Stimulated activated CD8-positive, alpha-beta memory T cell treated with anti-CD3 and anti-CD28 coated beads, Interleukin-12 subunit alpha, Interleukin-12 subunit beta, amount 100 ng/mL, for 4 hours (primary cell): ENCODE measurements around the gene DYNLT4.
"Not testable (repeated sequence)": the region's sequence is repeated elsewhere in the genome, so short reads cannot be mapped to it uniquely, and the experiment has no call there.

ENCODE experiments used
- DNase-seq: peaks from one replicate; pipeline ENCODE4 v3.0.0-alpha.2; 2020; ENCODE audit warnings: low read depth

Gene DYNLT4

DNA sequence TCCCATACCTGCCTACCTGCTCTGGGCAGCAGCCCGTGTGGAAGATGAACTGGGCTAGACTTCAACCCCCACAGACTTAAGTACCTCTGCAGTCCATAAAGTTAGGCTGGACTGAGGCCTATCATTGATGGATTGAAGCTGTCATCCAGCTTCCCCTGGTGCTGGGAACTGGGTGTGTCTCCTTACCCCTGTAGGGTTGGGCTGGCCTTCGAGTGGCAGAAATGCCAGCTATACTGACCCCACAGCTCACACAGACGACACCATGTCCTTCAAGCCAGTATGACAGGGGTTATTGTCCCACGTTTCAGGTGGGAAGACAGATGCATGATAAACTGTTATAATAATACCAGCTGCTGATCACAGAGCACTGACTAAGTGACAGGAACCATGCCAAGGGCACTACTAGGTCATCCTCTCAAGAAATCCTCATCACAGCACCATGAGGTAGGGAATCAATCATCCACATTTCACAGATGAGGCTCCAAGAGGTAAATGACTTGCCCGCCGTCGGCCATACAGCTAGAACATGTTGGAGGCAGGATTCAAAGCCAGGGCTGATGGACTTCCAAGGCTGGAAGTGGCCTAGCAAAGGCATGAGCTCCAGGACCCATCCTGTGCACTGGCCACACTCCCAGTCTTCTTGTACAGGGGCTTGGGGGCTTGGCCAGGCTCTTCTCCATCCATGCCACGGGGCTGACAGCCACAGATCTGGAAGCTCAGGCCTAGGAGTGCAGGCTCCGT is 18.9 kb downstream of the DYNLT4 start, which contains the start of gene BEST4:
Gene BEST4 (minus strand): TSS at position 51 of the 741 bp plus-strand sequence. CDS start 465 bp downstream, outside the sequence.
- no peak for DNase-seq

DNA sequence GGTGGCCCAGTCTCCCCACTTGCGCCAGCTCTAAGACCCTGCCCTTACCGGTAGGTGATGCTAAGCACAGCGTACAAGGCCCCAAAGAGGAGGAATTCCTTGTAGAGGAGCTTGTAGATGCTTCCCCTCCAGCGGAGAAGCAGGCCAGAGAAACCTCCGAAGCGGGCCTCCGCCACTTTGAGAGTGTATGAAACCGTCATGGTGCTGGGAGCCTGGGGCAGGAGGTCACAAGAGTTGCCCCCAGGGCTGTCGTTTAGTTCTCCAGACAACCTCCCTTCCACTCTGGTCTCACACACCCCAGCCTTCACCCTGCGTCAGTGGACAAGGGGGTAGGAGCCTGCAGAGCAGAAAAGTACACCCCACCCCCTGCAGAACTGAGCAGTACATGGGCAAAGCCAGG is 19.6 kb downstream of the DYNLT4 start:
- no peak for DNase-seq

DNA sequence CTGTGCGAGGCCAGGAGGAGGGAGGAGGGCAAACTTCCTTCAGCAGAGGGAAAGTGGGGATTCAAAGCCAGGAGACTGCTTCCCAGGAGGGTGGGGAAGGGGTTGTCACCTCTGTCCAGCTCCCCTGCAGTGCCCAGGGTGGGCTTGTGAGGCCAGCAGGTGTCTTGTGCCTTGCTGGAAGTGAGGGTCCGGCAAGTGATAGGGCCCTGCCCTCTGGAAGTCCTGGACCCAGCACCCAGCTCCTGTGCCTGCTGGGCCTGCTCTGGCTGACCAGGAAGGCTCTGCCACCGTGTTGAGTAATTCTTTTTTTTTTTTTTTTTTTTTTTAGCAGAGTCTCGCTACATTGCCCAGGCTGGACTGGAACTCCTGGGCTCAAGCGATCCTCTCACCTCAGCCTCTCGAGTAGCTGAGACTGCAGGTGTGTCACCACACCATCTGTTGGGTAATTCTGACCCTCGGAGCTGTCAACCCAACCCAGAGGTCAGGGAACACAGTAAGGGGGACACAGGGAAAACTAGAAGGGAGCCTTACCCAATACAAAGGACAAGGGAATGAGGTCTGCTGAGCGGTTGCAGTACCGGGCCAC is 20.2 kb downstream of the DYNLT4 start:
- no peak for DNase-seq

- DNase-seq, result peak; percentile 66
Measured at GRCh38 chr1:44786138-44786840, 20.9 kb downstream of the DYNLT4 start.

GRCh38 chr1:44785501-44786137 is 21.5 kb downstream of the DYNLT4 start:
- DNase-seq, result no peak

DNA sequence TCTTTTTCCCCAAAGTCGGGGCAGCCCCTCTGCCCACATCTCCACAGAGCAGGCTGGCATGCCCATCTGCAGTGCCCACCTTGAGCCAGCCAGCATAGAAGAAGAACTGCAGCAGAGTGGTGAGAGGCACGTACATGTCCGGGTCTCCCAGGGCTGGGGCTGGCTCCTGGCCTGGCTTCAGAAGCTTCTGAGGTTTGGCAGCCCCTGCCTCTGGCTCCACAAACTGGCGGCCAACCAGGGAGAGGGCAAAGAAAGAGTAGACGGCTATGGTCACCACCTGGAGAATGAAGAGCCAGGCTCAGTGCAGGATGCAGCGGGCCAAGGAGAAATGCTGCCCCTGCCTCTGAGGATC is 22.1 kb downstream of the DYNLT4 start:
- no peak for DNase-seq

DNA sequence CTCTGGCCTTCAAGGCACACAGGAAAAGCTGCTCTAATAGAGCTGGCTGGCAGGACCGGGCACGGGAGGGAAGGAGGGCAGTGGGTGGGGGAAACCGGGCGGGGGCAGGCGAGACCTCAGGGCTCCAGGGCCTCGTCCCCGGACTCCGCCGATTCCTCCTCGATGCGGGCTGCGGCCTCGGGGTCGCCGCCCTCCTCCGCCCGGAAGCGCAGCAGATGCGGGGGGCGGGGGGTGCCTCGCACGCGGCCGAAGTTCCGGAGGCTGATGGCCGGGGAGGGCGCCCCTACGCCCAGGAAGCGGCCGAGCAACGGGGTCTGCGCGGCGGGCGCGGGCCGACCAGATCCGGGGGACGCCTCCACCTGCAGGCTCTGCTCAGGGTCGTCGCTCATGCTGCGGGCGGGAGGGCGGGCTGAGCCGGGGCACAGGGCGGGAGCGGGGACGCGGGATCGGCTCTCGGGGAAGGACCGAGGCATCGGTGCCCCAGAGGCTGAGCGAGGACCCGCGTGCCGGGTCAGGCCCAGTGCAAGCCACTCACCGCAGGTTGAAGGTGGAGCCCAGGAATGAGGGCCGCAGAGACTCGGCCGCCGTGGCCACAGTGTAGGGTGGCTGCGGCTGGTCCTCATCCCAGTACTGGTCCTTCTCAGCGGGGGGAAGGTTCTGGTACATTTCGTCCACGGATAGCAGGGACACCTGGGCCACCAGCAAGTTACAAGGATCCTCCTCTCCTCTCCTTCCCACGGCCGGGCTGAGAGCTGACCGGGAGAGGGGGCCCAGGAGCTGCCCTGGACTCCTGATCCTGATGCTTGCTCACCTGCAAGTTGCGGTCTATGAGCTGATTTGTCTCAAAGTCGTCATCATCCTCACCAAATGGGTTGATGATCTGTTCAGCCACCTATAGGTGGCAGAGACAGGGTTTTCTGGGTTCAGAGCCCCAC is 22.8 kb downstream of the DYNLT4 start:
- DNase-seq, result no peak

DNA sequence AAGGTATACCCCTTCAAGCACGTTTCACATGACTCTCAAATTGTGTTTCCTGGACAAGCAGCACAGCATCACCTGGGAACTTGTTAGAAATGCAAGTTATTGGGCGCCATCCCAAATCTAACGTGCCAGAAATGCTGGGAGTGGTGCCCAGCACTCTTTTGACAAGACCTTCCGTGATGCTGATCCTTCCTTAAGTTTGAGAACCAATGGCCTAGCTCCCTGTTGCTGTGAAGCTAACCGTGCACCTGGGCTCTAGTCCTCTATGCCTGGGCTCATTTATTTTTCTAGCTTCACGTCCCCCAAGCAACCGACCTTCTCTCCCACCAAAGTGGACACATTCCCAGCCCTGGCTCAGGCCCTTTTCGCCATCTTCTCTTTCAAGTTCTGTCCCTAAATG is 23.5 kb downstream of the DYNLT4 start:
- DNase-seq, result no peak

- no peak for DNase-seq
Measured at GRCh38 chr1:44780583-44781121, 26.5 kb downstream of the DYNLT4 start.

DNA sequence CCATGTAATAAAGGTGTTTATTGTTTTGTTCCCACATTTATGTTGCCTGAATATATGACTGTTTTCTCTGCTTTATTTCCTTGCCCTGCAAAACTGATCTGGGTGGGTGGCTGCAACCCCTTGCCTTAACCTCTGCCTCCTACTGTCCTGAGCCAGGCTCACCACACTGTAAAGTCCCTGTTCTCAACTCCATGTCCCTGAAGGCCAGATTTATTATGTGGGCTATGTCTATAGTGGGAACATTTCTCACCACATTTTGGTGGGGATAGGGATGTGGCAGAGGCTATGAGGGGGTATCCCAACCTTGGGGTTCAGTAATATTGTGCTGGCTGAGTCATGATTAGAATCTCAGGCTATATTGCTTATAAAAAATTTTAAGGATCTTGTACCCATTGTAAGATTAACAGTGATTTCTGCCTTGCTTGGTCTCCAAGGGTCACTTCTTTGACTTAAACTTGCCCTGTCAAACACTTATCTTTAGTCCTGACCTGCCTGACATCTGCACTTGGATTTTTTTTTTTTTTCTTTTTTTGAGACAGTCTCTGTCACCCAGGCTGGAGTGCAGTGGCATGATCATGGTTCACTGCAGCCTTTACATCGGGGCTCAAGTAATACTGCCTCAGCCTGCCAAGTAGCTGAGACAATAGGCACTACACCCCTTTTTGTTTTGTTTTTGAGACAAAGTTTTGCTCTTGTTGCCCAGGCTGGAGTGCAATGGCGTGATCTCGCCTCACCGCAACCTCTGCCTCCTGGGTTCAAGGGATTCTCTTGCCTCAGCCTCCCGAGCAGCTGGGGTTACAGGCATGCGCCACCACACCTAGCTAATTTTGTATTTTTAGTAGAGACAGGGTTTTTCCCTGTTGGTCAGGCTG is 28.2 kb downstream of the DYNLT4 start:
- no peak for DNase-seq

DNA sequence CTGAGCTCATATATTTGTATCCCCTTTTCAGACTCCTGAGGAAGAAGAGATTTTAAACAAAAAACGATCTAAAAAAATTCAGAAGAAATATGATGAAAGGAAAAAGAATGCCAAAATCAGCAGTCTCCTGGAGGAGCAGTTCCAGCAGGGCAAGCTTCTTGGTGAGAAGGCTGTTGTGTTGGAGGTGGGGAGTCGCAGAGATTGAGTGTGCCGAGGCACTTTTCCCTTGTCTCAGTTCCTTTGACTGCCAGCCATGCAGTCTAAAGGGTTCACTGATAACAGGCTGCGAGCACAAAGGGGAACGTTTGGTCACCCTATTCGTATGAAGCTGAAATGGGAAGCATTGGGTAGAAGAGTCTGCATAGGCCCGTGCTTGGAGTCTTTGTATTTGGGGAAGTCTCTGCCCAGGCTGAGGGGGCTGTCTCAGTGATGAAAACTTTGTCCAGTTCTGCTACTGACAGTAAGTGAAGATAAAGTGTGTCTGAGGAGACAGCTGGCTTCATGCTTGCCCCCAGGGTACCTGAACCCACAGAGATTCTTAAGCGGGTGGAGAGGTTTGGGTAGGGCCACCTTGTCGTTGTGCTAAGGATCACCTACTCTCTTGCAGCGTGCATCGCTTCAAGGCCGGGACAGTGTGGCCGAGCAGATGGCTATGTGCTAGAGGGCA is 29.0 kb downstream of the DYNLT4 start:
- DNase-seq, result no peak

- DNase-seq, result no peak
Measured at GRCh38 chr1:44777547-44777946, 29.6 kb downstream of the DYNLT4 start.

DNA sequence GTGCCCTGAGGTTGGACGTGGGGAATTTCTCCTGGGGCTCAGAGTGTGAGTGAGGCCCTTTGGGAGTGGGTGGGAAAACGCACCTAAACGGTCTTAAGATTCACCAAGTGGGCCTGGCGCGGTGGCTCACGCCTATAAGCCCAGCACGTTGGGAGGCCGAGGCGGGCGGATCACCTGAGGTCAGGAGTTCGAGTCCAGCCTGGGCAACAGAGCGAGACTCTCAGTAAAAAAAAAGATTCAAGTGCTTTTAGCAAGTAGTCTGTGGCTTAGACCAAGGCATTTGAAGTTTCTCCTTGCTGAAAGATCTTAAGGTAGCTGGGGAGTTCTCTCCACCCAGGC is 30.5 kb downstream of the DYNLT4 start:
- no peak for DNase-seq

- DNase-seq, result peak; percentile 49
Measured at GRCh38 chr1:44775930-44776729, 31.0 kb downstream of the DYNLT4 start.

- peak; percentile 79 for DNase-seq
Measured at GRCh38 chr1:44775078-44775929, 31.8 kb downstream of the DYNLT4 start, which contains the start of gene RPS8. RPS8 (plus strand) TSS chr1:44775540; CDS start chr1:44775597, 57 bp downstream.

DNA sequence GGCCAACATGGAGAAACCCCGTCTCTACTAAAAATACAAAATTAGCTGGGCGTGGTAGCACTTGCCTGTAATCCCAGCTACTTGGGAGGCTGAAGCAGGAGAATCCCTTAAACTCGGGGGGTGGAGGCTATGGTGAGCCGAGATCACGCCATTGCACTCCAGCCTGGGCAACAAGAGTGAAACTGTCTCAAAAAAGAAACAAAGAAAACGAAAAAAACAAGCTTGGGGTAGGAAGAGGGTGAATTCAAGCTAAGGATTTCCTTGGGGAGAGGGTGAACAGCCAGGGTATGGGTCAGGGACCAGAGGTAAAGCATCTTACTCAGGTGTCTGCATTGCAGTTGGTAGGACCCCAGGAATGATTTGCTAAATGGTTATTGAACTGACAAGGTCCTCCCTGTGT is 40.7 kb downstream of the DYNLT4 start:
- DNase-seq, result not testable (repeated sequence)

DNA sequence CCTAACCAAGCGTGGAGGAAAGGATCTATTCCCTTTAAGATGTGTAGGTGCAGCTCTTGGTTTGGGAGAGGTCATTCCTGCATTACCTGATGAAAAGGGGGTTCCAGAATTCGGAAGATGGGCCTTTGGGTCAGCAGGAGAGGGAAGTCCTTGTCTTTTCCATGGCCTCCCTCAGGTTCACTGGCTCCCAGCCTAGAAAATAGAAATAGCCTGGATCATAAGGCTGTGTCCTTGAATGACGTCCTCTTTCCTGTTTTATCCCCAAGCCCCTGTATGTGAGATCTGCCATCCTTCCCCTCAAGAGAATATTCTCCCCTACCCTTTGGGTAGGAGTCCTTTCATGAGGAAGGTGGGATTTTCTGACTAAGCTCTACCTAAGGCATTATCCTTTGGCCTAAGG is 46.3 kb downstream of the DYNLT4 start:
- no peak for DNase-seq

- DNase-seq, result no peak
Measured at GRCh38 chr1:44759077-44759476, 48.1 kb downstream of the DYNLT4 start.
